H1 (cell line): ENCODE results near the gene THBS4. TPM values are rescaled to one million over a fixed set of nuclear protein-coding genes. Genes with fewer than 3 reads are reported as not detected.

Experiments
- E2F6 ChIP-seq: IDR thresholded peaks from 2 replicates; pipeline ENCODE4 v1.6.1; 2012; ENCODE audit warnings: inconsistent platforms
- EGR1 ChIP-seq: IDR thresholded peaks from 2 replicates; pipeline ENCODE4 v1.6.1; 2011; ENCODE audit warnings: low read depth, low read length, borderline replicate concordance
- RBBP5 ChIP-seq: IDR thresholded peaks from 2 replicates; pipeline ENCODE4 v1.7.1; 2012; ENCODE audit warnings: low read depth, mild to moderate bottlenecking, inconsistent platforms, low read length, moderate library complexity, borderline replicate concordance
- SP4 ChIP-seq: IDR thresholded peaks from 2 replicates; pipeline ENCODE4 v1.6.1; 2012; ENCODE audit warnings: low read length, inconsistent platforms
- SRF ChIP-seq: IDR thresholded peaks from 2 replicates; pipeline ENCODE4 v1.6.1; 2011; ENCODE audit warnings: mild to moderate bottlenecking, low read depth, low read length, moderate library complexity
- polyA plus RNA-seq, 7 experiments: library from polyadenylated mRNA; depleted of rRNA in 3 of 7; stranded (reverse) in 5 of 7; unstranded in 2 of 7; fragments of >200 nt in 5 of 7; fragments of 200-250 nt in 2 of 7; gene quantifications; 1 replicate in 5 of 7; 2 replicates in 1 of 7; 4 replicates in 1 of 7; pipeline versions ENCODE4 v1.2.1 to v1.2.3, GENCODE V29; 2011 to 2013; ENCODE audit warnings: missing spikeins in 2 of 7, mixed read lengths in 2 of 7
- total RNA-seq: library from RNA; stranded (reverse); fragmentation: NEBNext Ultra II Directional; extraction: Animal tissue kit (Norgen Biotek cat#: 25700); gene quantifications from 2 replicates; pipeline ENCODE4 v1.2.1, GENCODE V29; 2021

THBS4 gene
- total and polyA plus RNA-seq, 2 of the 8 experiments (the other 6 are each of a cell fraction or from before 2014, with no cell fraction given): 12.8 to 25.4 TPM

GRCh38 chr5:80002677-80003076 lies 32.5 kb upstream of the THBS4 start (continued):
- TF ChIP-seq RBBP5: no peak
- no peak for TF ChIP-seq SP4
- no peak for TF ChIP-seq SRF
- no peak for TF ChIP-seq EGR1
- no peak for TF ChIP-seq E2F6
- TF ChIP-seq, all 59 proteins: peak for 0
